ENCODE measurements around the gene METAP2. TPM values are rescaled to one million over a fixed set of nuclear protein-coding genes. Genes with fewer than 3 reads are reported as not detected.

Gene METAP2
- polyA plus RNA-seq, 3 donors: 17.0 to 26.0 (median 19.9) TPM

- H3K9me3 Mint-ChIP-seq: peaks cover 0 to 7% (median 0%) of the 10 kb centered on the region in 7 donors
- DNase-seq: no peak
- Histone ChIP-seq H2AFZ (ENCODE audit: insufficient read depth, low read depth, low read length, poor library complexity, severe bottlenecking) (no peak overlapping the region), H3K36me3 (replicated peaks in 1 of 2; ENCODE audit: control insufficient read depth in 1 of 2, insufficient read depth in 2 of 2, low read length in 2 of 2) (peaks cover 77 to 90% of the 10 kb centered on the region in 2 donors), H3K27ac (ENCODE audit: low read depth in 1 of 2, low read length in 2 of 2) (no peak overlapping the region), H3K4me3 (replicated peaks in 1 of 3; ENCODE audit: low read depth in 2 of 3, low read length in 3 of 3) (no peak overlapping the region), H4K20me1 (ENCODE audit: insufficient read depth, low read length) (no peaks in the 10 kb centered on the region), H3K4me2 (replicated peaks; ENCODE audit: extremely low read depth, low read length, poor library complexity, severe bottlenecking) (no peak overlapping the region), H3K9me3 (replicated peaks in 1 of 2; ENCODE audit: control insufficient read depth in 1 of 2, insufficient read depth in 1 of 2, low read length in 2 of 2) (no peaks in the 10 kb centered on the region), H3K79me2 (ENCODE audit: insufficient read depth, low read length) (no peaks in the 10 kb centered on the region), H3K9ac (ENCODE audit: insufficient read depth, low read length, poor library complexity, severe bottlenecking) (no peak overlapping the region), H3K27me3 (ENCODE audit: control insufficient read depth in 2 of 2, insufficient read depth in 2 of 2, low read length in 2 of 2) (no peaks in the 10 kb centered on the region), H3K4me1 (ENCODE audit: control insufficient read depth in 1 of 2, insufficient read depth in 2 of 2, low read length in 2 of 2) (no peaks in the 10 kb centered on the region)
- no peaks in the 10 kb centered on the region for H3K4me1 Mint-ChIP-seq
- no peak overlapping the region for H3K4me3 Mint-ChIP-seq
- H3K27ac Mint-ChIP-seq: peak overlapping the region in 1 of 7 donors; percentile 59
- intact Hi-C loops (cut with micrococcal nuclease): no loop called here
- peaks cover 78 to 87% of the 10 kb centered on the region in 2 donors for H3K36me3 Mint-ChIP-seq
- no CpG with 5 or more reads among the region's 5 CpGs for WGBS (ENCODE audit: insufficient coverage)
- TF ChIP-seq, protein P1, sequence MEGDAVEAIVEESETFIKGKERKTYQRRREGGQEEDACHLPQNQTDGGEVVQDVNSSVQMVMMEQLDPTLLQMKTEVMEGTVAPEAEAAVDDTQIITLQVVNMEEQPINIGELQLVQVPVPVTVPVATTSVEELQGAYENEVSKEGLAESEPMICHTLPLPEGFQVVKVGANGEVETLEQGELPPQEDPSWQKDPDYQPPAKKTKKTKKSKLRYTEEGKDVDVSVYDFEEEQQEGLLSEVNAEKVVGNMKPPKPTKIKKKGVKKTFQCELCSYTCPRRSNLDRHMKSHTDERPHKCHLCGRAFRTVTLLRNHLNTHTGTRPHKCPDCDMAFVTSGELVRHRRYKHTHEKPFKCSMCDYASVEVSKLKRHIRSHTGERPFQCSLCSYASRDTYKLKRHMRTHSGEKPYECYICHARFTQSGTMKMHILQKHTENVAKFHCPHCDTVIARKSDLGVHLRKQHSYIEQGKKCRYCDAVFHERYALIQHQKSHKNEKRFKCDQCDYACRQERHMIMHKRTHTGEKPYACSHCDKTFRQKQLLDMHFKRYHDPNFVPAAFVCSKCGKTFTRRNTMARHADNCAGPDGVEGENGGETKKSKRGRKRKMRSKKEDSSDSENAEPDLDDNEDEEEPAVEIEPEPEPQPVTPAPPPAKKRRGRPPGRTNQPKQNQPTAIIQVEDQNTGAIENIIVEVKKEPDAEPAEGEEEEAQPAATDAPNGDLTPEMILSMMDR (IDR thresholded peaks at IDR 0.05): no peak
- H3K27me3 Mint-ChIP-seq (ENCODE audit: low read depth in 3 of 3): no peaks in the 10 kb centered on the region
Measured at GRCh38 chr12:95498968-95499367, 25.0 kb downstream of the METAP2 start.

GRCh38 chr12:95499772-95500171, 25.8 kb downstream of the METAP2 start:
- Mint-ChIP-seq H3K4me3 (no peak overlapping the region), H3K36me3 (peaks cover 79 to 89% of the 10 kb centered on the region in 2 donors), H3K27me3 (ENCODE audit: low read depth in 3 of 3) (no peaks in the 10 kb centered on the region), H3K27ac (peak overlapping the region in 3 of 7 donors; percentile 15 to 47 (median 37)), H3K4me1 (no peaks in the 10 kb centered on the region), H3K9me3 (peaks cover 0 to 7% (median 0%) of the 10 kb centered on the region in 7 donors)
- Histone ChIP-seq H3K4me3 (replicated peaks in 1 of 3; ENCODE audit: low read depth in 2 of 3, low read length in 3 of 3) (no peak overlapping the region), H3K4me2 (replicated peaks; ENCODE audit: extremely low read depth, low read length, poor library complexity, severe bottlenecking) (no peak overlapping the region), H3K27ac (ENCODE audit: low read depth in 1 of 2, low read length in 2 of 2) (no peak overlapping the region), H2AFZ (ENCODE audit: insufficient read depth, low read depth, low read length, poor library complexity, severe bottlenecking) (no peak overlapping the region), H3K9me3 (replicated peaks in 1 of 2; ENCODE audit: control insufficient read depth in 1 of 2, insufficient read depth in 1 of 2, low read length in 2 of 2) (no peaks in the 10 kb centered on the region), H3K4me1 (ENCODE audit: control insufficient read depth in 1 of 2, insufficient read depth in 2 of 2, low read length in 2 of 2) (no peaks in the 10 kb centered on the region), H3K79me2 (ENCODE audit: insufficient read depth, low read length) (no peaks in the 10 kb centered on the region), H3K9ac (ENCODE audit: insufficient read depth, low read length, poor library complexity, severe bottlenecking) (no peak overlapping the region), H4K20me1 (ENCODE audit: insufficient read depth, low read length) (no peaks in the 10 kb centered on the region), H3K36me3 (replicated peaks in 1 of 2; ENCODE audit: control insufficient read depth in 1 of 2, insufficient read depth in 2 of 2, low read length in 2 of 2) (peaks cover 77 to 90% of the 10 kb centered on the region in 2 donors), H3K27me3 (ENCODE audit: control insufficient read depth in 2 of 2, insufficient read depth in 2 of 2, low read length in 2 of 2) (no peaks in the 10 kb centered on the region)
- DNase-seq: no peak
- TF ChIP-seq, protein P1 (IDR thresholded peaks at IDR 0.05): no peak
- WGBS (ENCODE audit: insufficient coverage): no CpG with 5 or more reads among the region's 2 CpGs
- intact Hi-C loops (cut with micrococcal nuclease): no loop called here
